Retinal pigment epithelial cell (primary cell): ENCODE data around the gene CENATAC.
"Not testable (repeated sequence)": the region's sequence is repeated elsewhere in the genome, so short reads cannot be mapped to it uniquely, and the experiment has no call there.

Source experiments
- DNase-seq: peaks from one replicate; pipeline ENCODE4 v3.0.0-alpha.2; 2010; ENCODE audit warnings: low read depth
- H3K4me3 ChIP-seq: 2 replicates; pipeline ENCODE4 v1.5.1; 2011; ENCODE audit warnings: mild to moderate bottlenecking, low read length, control low read depth, moderate library complexity
- CTCF ChIP-seq: conservative IDR thresholded peaks from 2 replicates; pipeline ENCODE4 v1.5.1; 2011; ENCODE audit warnings: low read depth, low read length, control low read depth, inconsistent platforms

Gene CENATAC

GRCh38 chr11:119034813-119035212 lies 36.9 kb downstream of the CENATAC start:
- DNase-seq = no peak
- H3K4me3 ChIP-seq = no peak overlapping the region
- no peak for TF ChIP-seq CTCF

- DNase-seq = no peak
- no peak overlapping the region for H3K4me3 ChIP-seq
- no peak for TF ChIP-seq CTCF
Measured at GRCh38 chr11:119038884-119039283, 40.9 kb downstream of the CENATAC start.

GRCh38 chr11:119039471-119039870 lies 41.5 kb downstream of the CENATAC start:
- H3K4me3 ChIP-seq, DNase-seq: not testable (repeated sequence)

- no peak for TF ChIP-seq CTCF
- no peak overlapping the region for H3K4me3 ChIP-seq
- no peak for DNase-seq
Measured at GRCh38 chr11:119041821-119042514, 44.0 kb downstream of the CENATAC start.

- DNase-seq = no peak
- no peak for TF ChIP-seq CTCF
- H3K4me3 ChIP-seq = no peak overlapping the region
Measured at GRCh38 chr11:119042927-119043326, 45.0 kb downstream of the CENATAC start.

GRCh38 chr11:119044708-119045107 lies 46.8 kb downstream of the CENATAC start:
- DNase-seq = no peak
- TF ChIP-seq CTCF = peak; percentile 32
- no peak overlapping the region for H3K4me3 ChIP-seq

- TF ChIP-seq CTCF = no peak
- H3K4me3 ChIP-seq = no peak overlapping the region
- no peak for DNase-seq
Measured at GRCh38 chr11:119046489-119046888, 48.6 kb downstream of the CENATAC start.
